22Rv1 (cell line): Measurements from ENCODE around the gene AQR.

ENCODE experiments used
- H3K27ac ChIP-seq: fragments of 450-650 bp; 2 replicates; pipeline ENCODE4 v1.5.1; 2017
- CTCF ChIP-seq: fragments of 450-650 bp; IDR thresholded peaks from 2 replicates; pipeline ENCODE4 v1.5.1; 2017; ENCODE audit warnings: mild to moderate bottlenecking
- ZFX ChIP-seq: fragments of 450-650 bp; IDR thresholded peaks from 2 replicates; pipeline ENCODE4 v1.6.1; 2017; ENCODE audit warnings: antibody characterized with exemption, borderline replicate concordance

The AQR gene

GRCh38 chr15:34855413-34855812, 114.1 kb downstream of the AQR start:
- no peak for TF ChIP-seq CTCF
- TF ChIP-seq ZFX, result no peak
- 0 out of 2 replicates have a peak overlapping the region, but pooled peaks have one; percentile 7 for H3K27ac ChIP-seq

GRCh38 chr15:34854232-34854631, 115.3 kb downstream of the AQR start:
- no peak for TF ChIP-seq ZFX
- TF ChIP-seq CTCF, result no peak
- no peak overlapping the region for H3K27ac ChIP-seq

- TF ChIP-seq CTCF (peak; percentile 47; the same call in 1 of the 2 replicates), ZFX (no peak)
These were observed 116.4 kb downstream of the AQR start for GRCh38 chr15:34853001-34853758.

GRCh38 chr15:34851751-34852150, 117.8 kb downstream of the AQR start:
- no peak for TF ChIP-seq ZFX
- no peak for TF ChIP-seq CTCF

More at GRCh38 chr15:34853001-34853758, 116.4 kb downstream of the AQR start:
- peak overlapping the region; percentile 72 for H3K27ac ChIP-seq

GRCh38 chr15:34851007-34851406, 118.5 kb downstream of the AQR start:
- H3K27ac ChIP-seq, result peak overlapping the region; percentile 59
- TF ChIP-seq ZFX, result no peak
- no peak for TF ChIP-seq CTCF

More at GRCh38 chr15:34851751-34852150, 117.8 kb downstream of the AQR start:
- H3K27ac ChIP-seq, result peak overlapping the region; percentile 59

GRCh38 chr15:34850121-34850520, 119.4 kb downstream of the AQR start:
- TF ChIP-seq ZFX (no peak), CTCF (no peak)
- peak overlapping the region; percentile 59 for H3K27ac ChIP-seq

GRCh38 chr15:34849364-34849959, 120.1 kb downstream of the AQR start:
- peak overlapping the region; percentile 59 for H3K27ac ChIP-seq
- TF ChIP-seq CTCF, result no peak
- TF ChIP-seq ZFX, result no peak
